Progenitor cell of endocrine pancreas (in vitro differentiated cells): ENCODE data around the gene FN3KRP. TPM values are rescaled to one million over a fixed set of nuclear protein-coding genes. Genes with fewer than 3 reads are reported as not detected.
A peak's percentile ranks its signal among the peaks of the same experiment; 100 is the strongest.

ENCODE experiments used
- DNase-seq: peaks from one replicate; pipeline ENCODE4 v3.0.0; 2021; ENCODE audit warnings: low spot score; ENCODE audit not compliant: unreplicated experiment
- H3K27ac Mint-ChIP-seq: 2 replicates; pipeline ENCODE4 v1.8.0; 2021; ENCODE audit warnings: mild to moderate bottlenecking, moderate library complexity, mixed read lengths
- H3K27me3 Mint-ChIP-seq: 2 replicates; pipeline ENCODE4 v1.8.0; 2021; ENCODE audit warnings: mixed read lengths
- H3K36me3 Mint-ChIP-seq: 2 replicates; pipeline ENCODE4 v1.8.0; 2022; ENCODE audit warnings: mixed read lengths; ENCODE audit not compliant: insufficient read depth
- H3K4me1 Mint-ChIP-seq: 2 replicates; pipeline ENCODE4 v1.8.0; 2021; ENCODE audit warnings: low read depth, mixed read lengths
- H3K4me3 Mint-ChIP-seq: 2 replicates; pipeline ENCODE4 v1.8.0; 2021; ENCODE audit warnings: low read depth, mild to moderate bottlenecking, moderate library complexity, mixed read lengths
- H3K9me3 Mint-ChIP-seq: 2 replicates; pipeline ENCODE4 v1.8.0; 2021; ENCODE audit warnings: low read depth, mixed read lengths
- total RNA-seq: library from RNA; stranded (reverse); gene quantifications from 2 replicates; pipeline ENCODE4 v1.2.1, GENCODE V29; 2021
- TF ChIP-seq, protein P1 (sequence below): fragments of 200-600 bp; sonication (generic); IDR thresholded peaks from one replicate; pipeline ENCODE4 v1.5.0; 2021; ENCODE audit warnings: antibody characterized with exemption, mild to moderate bottlenecking; ENCODE audit not compliant: unreplicated experiment

The FN3KRP gene
- total RNA-seq, 1 donor from 2014 or later = 34.2 TPM

- Mint-ChIP-seq H3K27ac (no peak overlapping the region), H3K27me3 (peaks cover 13% of the 10 kb centered on the region), H3K4me3 (no peak overlapping the region), H3K9me3 (no peaks in the 10 kb centered on the region), H3K36me3 (no peaks in the 10 kb centered on the region), H3K4me1 (peaks cover 11% of the 10 kb centered on the region)
- DNase-seq = no peak
- TF ChIP-seq, protein P1, sequence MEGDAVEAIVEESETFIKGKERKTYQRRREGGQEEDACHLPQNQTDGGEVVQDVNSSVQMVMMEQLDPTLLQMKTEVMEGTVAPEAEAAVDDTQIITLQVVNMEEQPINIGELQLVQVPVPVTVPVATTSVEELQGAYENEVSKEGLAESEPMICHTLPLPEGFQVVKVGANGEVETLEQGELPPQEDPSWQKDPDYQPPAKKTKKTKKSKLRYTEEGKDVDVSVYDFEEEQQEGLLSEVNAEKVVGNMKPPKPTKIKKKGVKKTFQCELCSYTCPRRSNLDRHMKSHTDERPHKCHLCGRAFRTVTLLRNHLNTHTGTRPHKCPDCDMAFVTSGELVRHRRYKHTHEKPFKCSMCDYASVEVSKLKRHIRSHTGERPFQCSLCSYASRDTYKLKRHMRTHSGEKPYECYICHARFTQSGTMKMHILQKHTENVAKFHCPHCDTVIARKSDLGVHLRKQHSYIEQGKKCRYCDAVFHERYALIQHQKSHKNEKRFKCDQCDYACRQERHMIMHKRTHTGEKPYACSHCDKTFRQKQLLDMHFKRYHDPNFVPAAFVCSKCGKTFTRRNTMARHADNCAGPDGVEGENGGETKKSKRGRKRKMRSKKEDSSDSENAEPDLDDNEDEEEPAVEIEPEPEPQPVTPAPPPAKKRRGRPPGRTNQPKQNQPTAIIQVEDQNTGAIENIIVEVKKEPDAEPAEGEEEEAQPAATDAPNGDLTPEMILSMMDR = no peak
Measured at GRCh38 chr17:82713071-82713723, 3.3 kb upstream of the FN3KRP start.

DNA sequence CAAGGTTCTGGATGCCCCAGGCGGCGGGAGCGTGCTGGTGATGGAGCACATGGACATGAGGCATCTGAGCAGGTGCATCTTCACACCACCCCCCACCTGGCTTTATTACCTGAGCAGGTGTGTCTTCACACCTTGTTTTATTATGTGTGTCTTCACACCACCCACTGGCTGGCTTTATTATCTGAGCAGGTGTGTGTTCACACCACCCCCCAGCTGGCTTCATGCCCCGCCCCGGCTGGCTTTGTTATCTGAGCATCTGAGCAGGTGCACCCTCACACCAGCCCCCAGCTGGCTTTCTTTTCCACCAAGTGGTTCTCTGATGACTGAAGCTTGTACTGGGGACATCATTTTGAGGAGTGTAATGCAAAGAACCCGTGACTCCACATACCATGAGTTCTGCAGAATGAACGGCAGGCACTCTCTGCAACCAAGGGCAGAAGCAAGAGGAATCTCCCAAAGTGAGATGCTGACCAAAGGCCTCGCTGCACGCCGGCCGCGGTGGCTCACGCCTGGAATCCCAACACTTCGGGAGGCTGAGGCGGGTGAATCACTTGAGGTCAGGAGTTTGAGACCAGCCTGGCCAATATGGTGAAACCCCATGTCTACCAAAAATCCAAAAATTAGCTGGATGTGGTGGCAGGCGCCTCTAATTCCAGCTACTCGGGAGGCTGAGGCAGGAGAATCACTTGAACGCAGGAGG is 2.6 kb downstream of the FN3KRP start:
- H3K27me3 Mint-ChIP-seq = no peaks in the 10 kb centered on the region
- peak overlapping the region; percentile 49 for H3K27ac Mint-ChIP-seq
- H3K9me3 Mint-ChIP-seq = no peaks in the 10 kb centered on the region
- H3K4me1 Mint-ChIP-seq = peaks cover 11% of the 10 kb centered on the region
- TF ChIP-seq, protein P1 = no peak
- no peak for DNase-seq
- peak overlapping the region; percentile 94 for H3K4me3 Mint-ChIP-seq
- peaks cover 16% of the 10 kb centered on the region for H3K36me3 Mint-ChIP-seq

DNA sequence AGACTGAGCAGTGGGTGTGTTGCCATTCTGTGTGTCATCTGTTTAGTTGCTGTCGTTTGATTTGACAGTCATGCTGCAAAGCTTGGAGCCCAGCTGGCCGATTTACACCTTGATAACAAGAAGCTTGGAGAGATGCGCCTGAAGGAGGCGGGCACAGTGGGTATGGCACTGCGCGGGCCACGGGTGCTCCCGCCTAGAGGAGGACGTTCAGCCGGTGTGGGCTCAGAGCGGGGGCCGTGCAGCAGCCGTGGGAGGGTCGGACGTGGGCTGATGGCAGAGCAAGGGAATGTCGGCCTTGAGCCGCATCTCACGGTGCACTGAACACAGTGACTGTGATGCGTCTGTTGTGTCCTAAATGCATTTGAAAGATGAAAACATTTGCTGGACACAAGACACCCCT is 3.7 kb downstream of the FN3KRP start:
- TF ChIP-seq, protein P1 = no peak
- H3K36me3 Mint-ChIP-seq = peaks cover 16% of the 10 kb centered on the region
- no peaks in the 10 kb centered on the region for H3K27me3 Mint-ChIP-seq
- H3K4me3 Mint-ChIP-seq = no peak overlapping the region
- no peaks in the 10 kb centered on the region for H3K9me3 Mint-ChIP-seq
- DNase-seq = no peak
- no peak overlapping the region for H3K27ac Mint-ChIP-seq
- peaks cover 11% of the 10 kb centered on the region for H3K4me1 Mint-ChIP-seq

DNA sequence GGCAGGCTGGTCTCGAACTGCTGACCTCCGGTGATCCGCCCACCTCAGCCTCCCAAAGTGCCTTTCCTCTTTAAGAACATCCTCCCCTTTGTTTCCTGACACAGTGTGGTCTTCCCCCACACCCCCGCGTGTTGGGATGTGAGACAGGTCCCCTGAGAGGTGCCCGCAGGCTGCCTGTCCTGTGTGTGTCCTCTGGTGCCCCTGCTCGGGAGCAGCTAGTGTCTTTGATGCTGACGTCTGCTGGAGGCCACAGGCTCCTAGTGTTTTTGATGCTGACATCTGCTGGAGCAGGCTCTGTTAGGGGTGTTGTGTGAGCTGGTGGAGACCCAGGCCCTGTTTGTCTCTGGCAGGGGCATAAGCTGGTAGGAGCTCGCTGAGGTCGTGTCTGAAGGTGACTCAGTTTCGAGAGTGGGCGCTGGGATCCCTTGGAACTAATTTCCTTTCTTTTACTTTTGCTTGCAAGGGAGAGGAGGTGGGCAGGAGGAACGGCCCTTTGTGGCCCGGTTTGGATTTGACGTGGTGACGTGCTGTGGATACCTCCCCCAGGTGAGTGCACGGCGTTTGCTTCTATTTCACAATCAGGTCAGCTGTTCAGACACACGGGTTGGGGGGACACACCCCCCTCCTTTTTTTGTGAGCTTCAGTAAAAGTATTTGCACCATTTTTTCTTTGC is 6.0 kb downstream of the FN3KRP start:
- no peak for DNase-seq
- Mint-ChIP-seq H3K9me3 (no peaks in the 10 kb centered on the region), H3K27ac (peak overlapping the region; percentile 69), H3K4me1 (peaks cover 6% of the 10 kb centered on the region), H3K4me3 (no peak overlapping the region), H3K27me3 (no peaks in the 10 kb centered on the region), H3K36me3 (peaks cover 22% of the 10 kb centered on the region)
- TF ChIP-seq, protein P1 = no peak

DNA sequence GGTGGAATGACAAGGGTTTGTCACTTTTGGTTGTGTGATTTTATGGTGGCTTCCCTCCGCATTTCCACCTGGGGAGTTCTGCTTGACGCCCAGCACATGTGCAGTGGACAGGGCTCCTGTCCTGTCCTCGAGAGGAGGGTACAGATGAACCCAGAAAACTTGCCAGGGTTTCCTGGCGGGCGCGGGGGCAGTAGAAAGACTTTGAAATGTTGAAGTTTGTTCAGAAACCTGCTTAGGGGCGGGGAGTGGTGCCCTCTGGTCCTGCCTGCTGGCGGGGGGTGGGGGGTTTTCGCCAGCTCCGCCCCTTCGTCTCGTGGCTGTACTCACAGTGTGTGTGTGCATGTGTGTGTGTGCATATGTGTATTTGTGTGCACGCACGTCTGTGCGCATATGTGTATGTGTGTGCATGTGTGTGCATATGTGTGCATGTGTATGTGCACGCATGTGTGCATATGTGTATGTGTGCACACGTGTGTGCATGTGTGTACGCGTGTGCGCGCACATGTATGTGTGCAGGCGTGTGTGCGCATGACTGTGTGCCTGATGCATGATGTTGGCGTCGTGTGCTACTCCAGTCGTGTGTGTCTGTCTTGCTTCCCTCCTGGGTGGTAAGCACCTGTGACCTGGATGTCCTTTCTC is 6.8 kb downstream of the FN3KRP start:
- H3K27me3 Mint-ChIP-seq = no peaks in the 10 kb centered on the region
- no peak overlapping the region for H3K4me3 Mint-ChIP-seq
- TF ChIP-seq, protein P1 = no peak
- no peak for DNase-seq
- peaks cover 27% of the 10 kb centered on the region for H3K36me3 Mint-ChIP-seq
- H3K27ac Mint-ChIP-seq = peak overlapping the region; percentile 62
- no peaks in the 10 kb centered on the region for H3K4me1 Mint-ChIP-seq
- H3K9me3 Mint-ChIP-seq = no peaks in the 10 kb centered on the region
